HepG2 (cell line): ENCODE measurements around the gene ERMARD. TPM values are rescaled to one million over a fixed set of nuclear protein-coding genes. Genes with fewer than 3 reads are reported as not detected.

ENCODE experiments used
- CHCHD3 ChIP-seq: sonication (generic); formaldehyde crosslinking; IDR thresholded peaks from 2 replicates; pipeline ENCODE4 v1.8.0; 2022; ENCODE audit warnings: mild to moderate bottlenecking, missing genetic modification reagents, moderate library complexity
- ELF3 ChIP-seq: IDR thresholded peaks from 2 replicates; pipeline ENCODE4 v1.6.1; 2016; ENCODE audit warnings: missing genetic modification reagents, missing compliant biosample characterization
- GFI1 ChIP-seq: sonication (generic); formaldehyde crosslinking; IDR thresholded peaks from 2 replicates; pipeline ENCODE4 v1.5.0; 2020; ENCODE audit warnings: missing genetic modification reagents, mild to moderate bottlenecking, borderline replicate concordance
- MED8 ChIP-seq: sonication (generic); formaldehyde crosslinking; IDR thresholded peaks from 2 replicates; pipeline ENCODE4 v1.8.1; 2023; ENCODE audit warnings: mild to moderate bottlenecking, missing genetic modification reagents; ENCODE audit not compliant: insufficient replicate concordance
- MLLT10 ChIP-seq: sonication (generic); formaldehyde crosslinking; IDR thresholded peaks from 2 replicates; pipeline ENCODE4 v1.4.0; 2020; ENCODE audit warnings: missing genetic modification reagents
- MYC ChIP-seq: sonication (generic); formaldehyde crosslinking; IDR thresholded peaks from 2 replicates; pipeline ENCODE4 v1.9.0; 2021; ENCODE audit warnings: missing genetic modification reagents, borderline replicate concordance
- NKX3-1 ChIP-seq: sonication (generic); formaldehyde crosslinking; IDR thresholded peaks from 2 replicates; pipeline ENCODE4 v1.5.0; 2020; ENCODE audit warnings: missing genetic modification reagents
- RBFOX2 ChIP-seq: fragments of 200-400 bp; formaldehyde crosslinking; IDR thresholded peaks from 2 replicates; pipeline ENCODE4 v1.6.1; 2017; ENCODE audit warnings: low read depth, mild to moderate bottlenecking, low read length
- SMYD3 ChIP-seq: sonication (generic); formaldehyde crosslinking; IDR thresholded peaks from 2 replicates; pipeline ENCODE4 v1.8.1; 2023; ENCODE audit warnings: mild to moderate bottlenecking, missing genetic modification reagents
- TGIF2 ChIP-seq: IDR thresholded peaks from 2 replicates; pipeline ENCODE4 v1.6.1; 2016; ENCODE audit warnings: control low read depth, missing compliant biosample characterization
- ZBTB42 ChIP-seq: sonication (generic); formaldehyde crosslinking; IDR thresholded peaks from 2 replicates; pipeline ENCODE4 v1.5.0; 2020; ENCODE audit warnings: mild to moderate bottlenecking, missing genetic modification reagents
- ZFAT ChIP-seq: sonication (generic); formaldehyde crosslinking; conservative IDR thresholded peaks from 2 replicates; pipeline ENCODE4 v1.8.1; 2023; ENCODE audit warnings: missing genetic modification reagents, inconsistent platforms
- ZMAT3 ChIP-seq: sonication (generic); formaldehyde crosslinking; conservative IDR thresholded peaks from 2 replicates; pipeline ENCODE4 v1.7.0; 2021; ENCODE audit warnings: missing genetic modification reagents
- ZNF101 ChIP-seq: sonication (generic); formaldehyde crosslinking; IDR thresholded peaks from 2 replicates; pipeline ENCODE4 v1.4.0; 2020; ENCODE audit warnings: mild to moderate bottlenecking, low read depth, missing genetic modification reagents, borderline replicate concordance
- polyA plus RNA-seq, 8 experiments: library from polyadenylated mRNA; depleted of rRNA in 3 of 8; stranded (reverse) in 7 of 8; unstranded in 1 of 8; fragments of >200 nt; fragmentation: Illumina TruSeq in 4 of 8; extraction: Trizol in 4 of 8; gene quantifications; 2 replicates each; pipeline versions ENCODE4 v1.2.1 to v1.2.3, GENCODE V29; 2011 to 2016; ENCODE audit warnings: low read depth in 4 of 8, missing spikeins in 1 of 8, mixed read lengths in 1 of 8; ENCODE audit not compliant: insufficient read depth in 1 of 8
- total RNA-seq, 5 experiments: library from RNA; depleted of rRNA; stranded (reverse); fragments of >200 nt; fragmentation: Illumina TruSeq; extraction: Trizol; gene quantifications; 2 replicates each; pipeline ENCODE4 v1.2.3, GENCODE V29; 2016; ENCODE audit warnings: low read depth in 1 of 5
- TF ChIP-seq, protein P1 (sequence below): sonication (generic); formaldehyde crosslinking; IDR thresholded peaks from 2 replicates; pipeline ENCODE4 v1.4.0; 2020; ENCODE audit warnings: mild to moderate bottlenecking, missing genetic modification reagents
- TF ChIP-seq, protein P2 (sequence below): sonication (generic); formaldehyde crosslinking; IDR thresholded peaks from 2 replicates; pipeline ENCODE4 v1.5.0; 2020; ENCODE audit warnings: mild to moderate bottlenecking, missing genetic modification reagents
- TF ChIP-seq, protein P3 (sequence below): sonication (generic); formaldehyde crosslinking; IDR thresholded peaks from 2 replicates; pipeline ENCODE4; 2020; ENCODE audit warnings: missing genetic modification reagents, mild to moderate bottlenecking, borderline replicate concordance
- TF ChIP-seq, protein P4 (sequence below): sonication (generic); formaldehyde crosslinking; IDR thresholded peaks from 2 replicates; pipeline ENCODE4 v1.5.0; 2020; ENCODE audit warnings: missing genetic modification reagents, mild to moderate bottlenecking, borderline replicate concordance
- TF ChIP-seq, protein P5 (sequence below): sonication (generic); formaldehyde crosslinking; IDR thresholded peaks from 2 replicates; pipeline ENCODE4 v1.5.0; 2020; ENCODE audit warnings: mild to moderate bottlenecking, missing genetic modification reagents

ERMARD gene
- total and polyA plus RNA-seq, 2 of the 13 experiments (the other 11 are each of a cell fraction or from before 2014, with no cell fraction given) = 8.8 to 10.7 TPM

DNA sequence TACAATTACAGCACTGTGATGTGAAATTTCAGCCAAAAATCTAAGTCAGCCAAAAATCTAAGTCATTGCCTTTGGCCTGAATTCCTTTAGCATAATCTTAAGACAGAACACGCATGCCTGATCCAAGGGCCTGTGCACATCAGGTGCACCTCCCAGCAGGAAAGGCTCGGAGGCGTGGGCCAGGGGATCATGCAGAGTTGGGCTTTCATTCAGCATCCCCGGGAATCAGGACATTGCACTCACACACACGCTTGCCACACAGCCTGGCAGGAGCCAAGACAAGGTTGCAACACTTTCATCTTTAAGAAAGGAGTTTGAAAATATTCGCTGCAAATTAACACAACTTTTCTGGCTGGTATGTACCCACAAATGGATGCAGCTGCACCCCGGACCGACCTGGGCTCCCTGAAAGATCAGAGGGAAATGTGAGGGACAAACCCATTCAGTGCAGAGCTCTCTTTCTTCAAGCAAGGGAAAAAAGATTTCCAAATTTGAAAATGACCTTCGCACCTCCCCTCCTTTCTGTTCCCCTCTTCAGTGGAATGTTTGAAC, 48.8 kb downstream of the ERMARD start (continued):
- TF ChIP-seq, protein P1, sequence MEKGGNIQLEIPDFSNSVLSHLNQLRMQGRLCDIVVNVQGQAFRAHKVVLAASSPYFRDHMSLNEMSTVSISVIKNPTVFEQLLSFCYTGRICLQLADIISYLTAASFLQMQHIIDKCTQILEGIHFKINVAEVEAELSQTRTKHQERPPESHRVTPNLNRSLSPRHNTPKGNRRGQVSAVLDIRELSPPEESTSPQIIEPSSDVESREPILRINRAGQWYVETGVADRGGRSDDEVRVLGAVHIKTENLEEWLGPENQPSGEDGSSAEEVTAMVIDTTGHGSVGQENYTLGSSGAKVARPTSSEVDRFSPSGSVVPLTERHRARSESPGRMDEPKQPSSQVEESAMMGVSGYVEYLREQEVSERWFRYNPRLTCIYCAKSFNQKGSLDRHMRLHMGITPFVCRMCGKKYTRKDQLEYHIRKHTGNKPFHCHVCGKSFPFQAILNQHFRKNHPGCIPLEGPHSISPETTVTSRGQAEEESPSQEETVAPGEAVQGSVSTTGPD (CRISPR knock-in tag) = no peak; the same call in 1 of the 2 replicates
- TF ChIP-seq, protein P2, sequence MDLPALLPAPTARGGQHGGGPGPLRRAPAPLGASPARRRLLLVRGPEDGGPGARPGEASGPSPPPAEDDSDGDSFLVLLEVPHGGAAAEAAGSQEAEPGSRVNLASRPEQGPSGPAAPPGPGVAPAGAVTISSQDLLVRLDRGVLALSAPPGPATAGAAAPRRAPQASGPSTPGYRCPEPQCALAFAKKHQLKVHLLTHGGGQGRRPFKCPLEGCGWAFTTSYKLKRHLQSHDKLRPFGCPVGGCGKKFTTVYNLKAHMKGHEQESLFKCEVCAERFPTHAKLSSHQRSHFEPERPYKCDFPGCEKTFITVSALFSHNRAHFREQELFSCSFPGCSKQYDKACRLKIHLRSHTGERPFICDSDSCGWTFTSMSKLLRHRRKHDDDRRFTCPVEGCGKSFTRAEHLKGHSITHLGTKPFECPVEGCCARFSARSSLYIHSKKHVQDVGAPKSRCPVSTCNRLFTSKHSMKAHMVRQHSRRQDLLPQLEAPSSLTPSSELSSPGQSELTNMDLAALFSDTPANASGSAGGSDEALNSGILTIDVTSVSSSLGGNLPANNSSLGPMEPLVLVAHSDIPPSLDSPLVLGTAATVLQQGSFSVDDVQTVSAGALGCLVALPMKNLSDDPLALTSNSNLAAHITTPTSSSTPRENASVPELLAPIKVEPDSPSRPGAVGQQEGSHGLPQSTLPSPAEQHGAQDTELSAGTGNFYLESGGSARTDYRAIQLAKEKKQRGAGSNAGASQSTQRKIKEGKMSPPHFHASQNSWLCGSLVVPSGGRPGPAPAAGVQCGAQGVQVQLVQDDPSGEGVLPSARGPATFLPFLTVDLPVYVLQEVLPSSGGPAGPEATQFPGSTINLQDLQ = peak; percentile 56; the same call in 1 of the 2 replicates
- no peak for TF ChIP-seq ELF3
- no peak for TF ChIP-seq ZBTB42 (CRISPR knock-in tag)
- TF ChIP-seq SMYD3 (CRISPR knock-in tag) = no peak
- 0 out of 2 replicates have a peak, but pooled peaks have one; percentile 2 for TF ChIP-seq MYC
- TF ChIP-seq, protein P3, sequence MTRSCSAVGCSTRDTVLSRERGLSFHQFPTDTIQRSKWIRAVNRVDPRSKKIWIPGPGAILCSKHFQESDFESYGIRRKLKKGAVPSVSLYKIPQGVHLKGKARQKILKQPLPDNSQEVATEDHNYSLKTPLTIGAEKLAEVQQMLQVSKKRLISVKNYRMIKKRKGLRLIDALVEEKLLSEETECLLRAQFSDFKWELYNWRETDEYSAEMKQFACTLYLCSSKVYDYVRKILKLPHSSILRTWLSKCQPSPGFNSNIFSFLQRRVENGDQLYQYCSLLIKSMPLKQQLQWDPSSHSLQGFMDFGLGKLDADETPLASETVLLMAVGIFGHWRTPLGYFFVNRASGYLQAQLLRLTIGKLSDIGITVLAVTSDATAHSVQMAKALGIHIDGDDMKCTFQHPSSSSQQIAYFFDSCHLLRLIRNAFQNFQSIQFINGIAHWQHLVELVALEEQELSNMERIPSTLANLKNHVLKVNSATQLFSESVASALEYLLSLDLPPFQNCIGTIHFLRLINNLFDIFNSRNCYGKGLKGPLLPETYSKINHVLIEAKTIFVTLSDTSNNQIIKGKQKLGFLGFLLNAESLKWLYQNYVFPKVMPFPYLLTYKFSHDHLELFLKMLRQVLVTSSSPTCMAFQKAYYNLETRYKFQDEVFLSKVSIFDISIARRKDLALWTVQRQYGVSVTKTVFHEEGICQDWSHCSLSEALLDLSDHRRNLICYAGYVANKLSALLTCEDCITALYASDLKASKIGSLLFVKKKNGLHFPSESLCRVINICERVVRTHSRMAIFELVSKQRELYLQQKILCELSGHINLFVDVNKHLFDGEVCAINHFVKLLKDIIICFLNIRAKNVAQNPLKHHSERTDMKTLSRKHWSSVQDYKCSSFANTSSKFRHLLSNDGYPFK (CRISPR knock-in tag) = no peak
- TF ChIP-seq ZFAT = no peak
- TF ChIP-seq ZNF101 (CRISPR knock-in tag) = no peak
- TF ChIP-seq CHCHD3 = no peak
- TF ChIP-seq NKX3-1 (CRISPR knock-in tag) = no peak
- TF ChIP-seq TGIF2 = no peak
- TF ChIP-seq, protein P4, sequence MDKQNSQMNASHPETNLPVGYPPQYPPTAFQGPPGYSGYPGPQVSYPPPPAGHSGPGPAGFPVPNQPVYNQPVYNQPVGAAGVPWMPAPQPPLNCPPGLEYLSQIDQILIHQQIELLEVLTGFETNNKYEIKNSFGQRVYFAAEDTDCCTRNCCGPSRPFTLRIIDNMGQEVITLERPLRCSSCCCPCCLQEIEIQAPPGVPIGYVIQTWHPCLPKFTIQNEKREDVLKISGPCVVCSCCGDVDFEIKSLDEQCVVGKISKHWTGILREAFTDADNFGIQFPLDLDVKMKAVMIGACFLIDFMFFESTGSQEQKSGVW (CRISPR knock-in tag) = no peak
- TF ChIP-seq MLLT10 (CRISPR knock-in tag) = no peak
- TF ChIP-seq GFI1 = peak; percentile 89
- TF ChIP-seq ZMAT3 (CRISPR knock-in tag) = 0 out of 2 replicates have a peak, but pooled peaks have one; percentile 14
- TF ChIP-seq, protein P5, sequence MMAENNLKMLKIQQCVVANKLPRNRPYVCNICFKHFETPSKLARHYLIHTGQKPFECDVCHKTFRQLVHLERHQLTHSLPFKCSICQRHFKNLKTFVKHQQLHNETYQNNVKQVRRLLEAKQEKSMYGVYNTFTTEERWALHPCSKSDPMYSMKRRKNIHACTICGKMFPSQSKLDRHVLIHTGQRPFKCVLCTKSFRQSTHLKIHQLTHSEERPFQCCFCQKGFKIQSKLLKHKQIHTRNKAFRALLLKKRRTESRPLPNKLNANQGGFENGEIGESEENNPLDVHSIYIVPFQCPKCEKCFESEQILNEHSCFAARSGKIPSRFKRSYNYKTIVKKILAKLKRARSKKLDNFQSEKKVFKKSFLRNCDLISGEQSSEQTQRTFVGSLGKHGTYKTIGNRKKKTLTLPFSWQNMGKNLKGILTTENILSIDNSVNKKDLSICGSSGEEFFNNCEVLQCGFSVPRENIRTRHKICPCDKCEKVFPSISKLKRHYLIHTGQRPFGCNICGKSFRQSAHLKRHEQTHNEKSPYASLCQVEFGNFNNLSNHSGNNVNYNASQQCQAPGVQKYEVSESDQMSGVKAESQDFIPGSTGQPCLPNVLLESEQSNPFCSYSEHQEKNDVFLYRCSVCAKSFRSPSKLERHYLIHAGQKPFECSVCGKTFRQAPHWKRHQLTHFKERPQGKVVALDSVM (CRISPR knock-in tag) = no peak
- TF ChIP-seq RBFOX2 = peak; percentile 56; the same call in 1 of the 2 replicates
- peak; percentile 26 for TF ChIP-seq MED8 (CRISPR knock-in tag)
